Heart right ventricle (tissue), 16 donors: ENCODE data around the gene NCKAP5. TPM values are rescaled to one million over a fixed set of nuclear protein-coding genes. Genes with fewer than 3 reads are reported as not detected.
"Not testable (repeated sequence)": the region's sequence is repeated elsewhere in the genome, so short reads cannot be mapped to it uniquely, and the experiment has no call there.

Source experiments
- ATAC-seq, 8 donors: fragments of 200-7000 bp; cut with Tn5 transposase; one replicate each; pipeline ENCODE4 v1.9.1; 2020; ENCODE audit warnings: mild to moderate bottlenecking in 8 of 8, moderate library complexity in 8 of 8, moderate number of reproducible peaks in 1 of 8
- DNase-seq, 2 donors: peaks; one replicate each; pipeline ENCODE4 v3.0.0-alpha.2; 2020
- H3K27ac ChIP-seq, 10 donors: fragments of 200-600 bp; sonication (generic) in 2 of 10; one replicate each; pipeline versions ENCODE4 v1.5.0 to v1.8.0; 2020 to 2022; ENCODE audit warnings: mild to moderate bottlenecking in 3 of 10
- H3K27me3 ChIP-seq, 7 donors: fragments of 200-600 bp; one replicate each; pipeline ENCODE4 v1.8.0; 2021 to 2022; ENCODE audit warnings: mild to moderate bottlenecking in 2 of 7
- H3K36me3 ChIP-seq, 9 donors: fragments of 200-600 bp; sonication (generic) in 1 of 9; one replicate each; pipeline versions ENCODE4 v1.5.0 to v1.8.0; 2020 to 2022; ENCODE audit warnings: mild to moderate bottlenecking in 2 of 9
- H3K4me1 ChIP-seq, 9 donors: fragments of 200-600 bp; sonication (generic) in 1 of 9; one replicate each; pipeline versions ENCODE4 v1.5.0 to v1.8.0; 2020 to 2022; ENCODE audit warnings: mild to moderate bottlenecking in 4 of 9
- H3K4me3 ChIP-seq, 10 donors: fragments of 200-600 bp; sonication (generic) in 2 of 10; one replicate each; pipeline versions ENCODE4 v1.5.0 to v1.8.0; 2020 to 2022; ENCODE audit warnings: mild to moderate bottlenecking in 7 of 10, moderate library complexity in 2 of 10
- H3K9me3 ChIP-seq, 11 donors: fragments of 200-600 bp in 10 of 11; sonication (generic) in 2 of 11; one replicate each; pipeline versions ENCODE4 v1.5.0 to v1.8.0; 2013 to 2022; ENCODE audit warnings: mild to moderate bottlenecking in 2 of 11, control low read depth in 1 of 11, moderate library complexity in 1 of 11
- CTCF ChIP-seq, 9 donors: fragments of 200-600 bp; sonication (generic) in 2 of 9; IDR thresholded peaks; one replicate each; pipeline versions ENCODE4 v1.5.0 to v1.8.0; 2021 to 2022; ENCODE audit warnings: antibody characterized with exemption in 9 of 9, mild to moderate bottlenecking in 5 of 9, moderate library complexity in 1 of 9
- WGBS, 2 donors: extraction: QIAGEN DNeasy Blood & Tissue Kit; methylation state at CpG; one replicate each; pipeline ENCODE4 v1.1.7; 2013; ENCODE audit warnings: inconsistent platforms in 1 of 2; 5-methylcytosine and 5-hydroxymethylcytosine counted together
- intact Hi-C, 10 donors: fragments of 100-400 bp; cut with DNase I; formaldehyde crosslinking; loops; one replicate each; pipeline versions ENCODE4 v1.11.1 to v1.14.2; 2022
- polyA plus RNA-seq, 2 donors: library from polyadenylated mRNA; stranded (reverse); fragments of 200-250 nt; gene quantifications; one replicate each; pipeline ENCODE4 v1.2.3, GENCODE V29; 2013
- total RNA-seq, 10 donors: library from RNA; stranded (reverse); fragmentation: NEBNext Ultra II Directional in 3 of 10; extraction: Animal tissue kit (Norgen Biotek cat#: 25700) in 3 of 10; gene quantifications; one replicate each; pipeline versions ENCODE4 v1.2.1 to v1.2.4, GENCODE V29; 2021 to 2023
- donor health status: Arrhythmogenic right ventricular cardiomyopathy.
- donor health status: ischemic (EF 13 %, LVEDD 7.1; RV severe dilation, severe dysfunction).
- donor health status: healthy with polysubstance abuse.
- donor health status: DM: no; HTN: yes; CAD: no.
- donor health status: DM: no; HTN: no; CAD: no.
- donor health status: ischemic (EF 25% LVEDD 6.9; RV normal size, moderate dysfunction).
- donor health status: ischemic (EF 25% LVEDD 5.7; RV mildly dilated, moderate dysfunction).
- donor health status: healthy.
- donor health status: DM: yes; HTN: yes; CAD: no.
- donor health status: Ischemic cardiomyopathy.
- donor health status: ischemic (EF 35%, LVEDD 5.7; RV mildly dilated, moderate dysfunction).
- donor health status: nonischemic (EF 11% LVEDD 7.7; RV severe dilation, severe dysfunction).
- donor health status: DM: yes; HTN: yes; CAD: no.
- donor health status: PGD.
- donor health status: ischemic (EF 29% LVEDD 5.4; RV normal size, mild dysfunction).
- donor health status: nonischemic (EF 23%, LVEDD 6.1; RV moderate dilation, normal function).

Gene NCKAP5
- total and polyA plus RNA-seq, 12 donors = 0.57 to 11.7 (median 6.2) TPM

GRCh38 chr2:132815516-132815915 lies 752.7 kb downstream of the NCKAP5 start:
- Histone ChIP-seq H3K9me3 (no peaks in the 10 kb centered on the region), H3K4me3 (no peak overlapping the region), H3K27ac (no peak overlapping the region), H3K4me1 (no peaks in the 10 kb centered on the region), H3K27me3 (no peaks in the 10 kb centered on the region), H3K36me3 (no peaks in the 10 kb centered on the region)
- TF ChIP-seq CTCF (IDR thresholded peaks at IDR 0.05) = no peak
- DNase-seq = no peak
- no peak for ATAC-seq
- WGBS, 2 donors = 74 to 80% methylated on average over 2 of the region's 2 CpGs
- intact Hi-C loops = no loop called here

DNA sequence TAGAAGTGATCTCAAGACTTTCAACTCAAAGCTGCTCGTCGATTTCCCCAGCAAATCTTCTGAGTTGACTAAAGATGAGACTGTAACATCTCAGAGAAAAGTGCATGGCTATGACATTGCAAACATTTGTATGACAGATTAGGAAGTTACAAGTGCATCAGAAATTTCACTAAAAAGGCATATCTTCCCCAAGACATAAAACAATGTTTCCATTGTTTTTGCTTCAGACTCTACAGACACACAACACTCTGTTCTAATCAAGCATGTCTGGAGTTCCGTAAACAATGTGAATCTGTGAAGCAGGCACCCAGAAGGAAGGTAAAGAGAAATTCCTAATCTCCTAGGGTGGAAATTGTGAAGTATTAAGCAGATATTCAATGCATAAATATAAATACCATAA lies 753.6 kb downstream of the NCKAP5 start:
- H3K9me3 ChIP-seq = no peaks in the 10 kb centered on the region
- no peaks in the 10 kb centered on the region for H3K36me3 ChIP-seq
- intact Hi-C loops = no loop called here
- H3K4me1 ChIP-seq = no peaks in the 10 kb centered on the region
- no peak overlapping the region for H3K4me3 ChIP-seq
- WGBS, 2 donors = 66 to 77% methylated on average over 3 of the region's 3 CpGs
- H3K27me3 ChIP-seq = no peaks in the 10 kb centered on the region
- ATAC-seq (no peak), DNase-seq (no peak)
- no peak for TF ChIP-seq CTCF (IDR thresholded peaks at IDR 0.05)
- no peak overlapping the region for H3K27ac ChIP-seq

DNA sequence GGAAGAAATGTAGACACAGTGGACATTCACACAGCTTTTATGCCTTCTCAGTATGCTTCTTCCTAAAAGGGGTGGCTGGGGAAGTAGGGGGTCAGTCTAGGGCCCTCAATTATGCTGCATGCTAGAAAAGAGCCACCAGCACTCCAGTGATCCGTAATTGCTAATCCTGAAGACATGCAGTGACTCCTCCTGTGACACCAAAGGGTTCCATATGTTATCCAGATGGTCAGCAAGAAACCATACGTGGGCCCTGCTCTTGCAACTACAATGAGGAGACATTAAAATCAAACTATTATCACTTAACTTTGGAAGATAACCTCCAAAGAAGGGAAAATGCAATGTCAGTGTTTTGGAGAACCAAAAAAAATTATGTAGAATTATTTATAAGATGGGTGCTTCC lies 754.8 kb downstream of the NCKAP5 start:
- Histone ChIP-seq H3K36me3 (no peaks in the 10 kb centered on the region), H3K27me3 (no peaks in the 10 kb centered on the region), H3K9me3 (peaks cover 0 to 6% (median 0%) of the 10 kb centered on the region in 11 donors), H3K4me1 (no peaks in the 10 kb centered on the region), H3K4me3 (no peak overlapping the region), H3K27ac (no peak overlapping the region)
- 75 to 82% methylated on average over 2 of the region's 2 CpGs for WGBS, 2 donors
- DNase-seq (no peak), ATAC-seq (no peak)
- intact Hi-C loops = no loop called here
- no peak for TF ChIP-seq CTCF (IDR thresholded peaks at IDR 0.05)

GRCh38 chr2:132811148-132811915 lies 756.9 kb downstream of the NCKAP5 start:
- no peak overlapping the region for H3K4me3 ChIP-seq
- DNase-seq = no peak
- 75 to 84% methylated on average over 9 of the region's 9 CpGs for WGBS, 2 donors
- no peaks in the 10 kb centered on the region for H3K36me3 ChIP-seq
- H3K4me1 ChIP-seq = no peaks in the 10 kb centered on the region
- no peaks in the 10 kb centered on the region for H3K27me3 ChIP-seq
- TF ChIP-seq CTCF (IDR thresholded peaks at IDR 0.05) = no peak
- ATAC-seq = no peak
- H3K27ac ChIP-seq = no peak overlapping the region
- intact Hi-C loops = no loop called here
- H3K9me3 ChIP-seq = peaks cover 0 to 16% (median 0%) of the 10 kb centered on the region in 11 donors

DNA sequence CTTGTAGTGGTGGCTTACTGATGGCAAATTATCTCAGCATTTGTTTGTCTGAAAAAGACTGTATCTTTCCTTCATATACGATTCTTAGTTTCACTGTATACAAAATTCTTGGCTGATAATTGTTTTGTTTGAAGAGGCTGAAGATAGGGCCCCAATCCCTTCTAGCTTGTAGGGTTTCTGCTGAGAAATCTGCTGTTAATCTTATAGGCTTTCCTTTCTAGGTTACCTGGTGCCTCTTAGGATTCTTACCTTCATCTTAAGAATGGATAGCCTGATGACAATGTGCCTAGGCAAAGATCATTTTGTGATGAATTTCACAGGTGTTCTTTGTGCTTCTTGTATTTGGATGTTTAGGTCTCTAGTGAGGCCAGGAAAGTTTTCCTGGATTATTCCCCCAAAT lies 758.3 kb downstream of the NCKAP5 start:
- H3K27ac ChIP-seq, H3K4me1 ChIP-seq, ATAC-seq, H3K4me3 ChIP-seq, DNase-seq, H3K36me3 ChIP-seq, intact Hi-C loops, H3K27me3 ChIP-seq: not testable (repeated sequence)
- peaks cover 0 to 16% (median 0%) of the 10 kb centered on the region in 11 donors for H3K9me3 ChIP-seq
- WGBS, 2 donors = 75 to 93% methylated on average over 1 of the region's 1 CpG
